HuH-7 (cell line): ENCODE measurements around the gene HOXA5.
A peak's percentile ranks its signal among the peaks of the same experiment; 100 is the strongest.

ENCODE experiments used
- DNase-seq: peaks from one replicate; pipeline ENCODE4 v3.0.0; 2011; ENCODE audit warnings: low spot score

Gene HOXA5

GRCh38 chr7:27106181-27106900 is 37.1 kb downstream of the HOXA5 start:
- no peak for DNase-seq

GRCh38 chr7:27105301-27106031 is 38.0 kb downstream of the HOXA5 start:
- no peak for DNase-seq

GRCh38 chr7:27104341-27105058 is 39.0 kb downstream of the HOXA5 start:
- no peak for DNase-seq

- DNase-seq = no peak
Measured at GRCh38 chr7:27103489-27104226, 39.8 kb downstream of the HOXA5 start.

GRCh38 chr7:27102581-27103442 is 40.7 kb downstream of the HOXA5 start, which contains the start of gene HOXA2:
TSS of gene HOXA2 (minus strand) at chr7:27102683. CDS start at chr7:27102500, 183 bp downstream.
- no peak for DNase-seq

- no peak for DNase-seq
Measured at GRCh38 chr7:27101957-27102580, 41.4 kb downstream of the HOXA5 start.

GRCh38 chr7:27101171-27101956 is 42.1 kb downstream of the HOXA5 start:
- DNase-seq = no peak

GRCh38 chr7:27100694-27101170 is 42.7 kb downstream of the HOXA5 start:
- no peak for DNase-seq

- no peak for DNase-seq
Measured at GRCh38 chr7:27099453-27100370, 43.8 kb downstream of the HOXA5 start.

- DNase-seq = peak; percentile 69
Measured at GRCh38 chr7:27098578-27099451, 44.7 kb downstream of the HOXA5 start.

- DNase-seq = peak; percentile 74
Measured at GRCh38 chr7:27097686-27098577, 45.5 kb downstream of the HOXA5 start.

GRCh38 chr7:27096768-27097514 is 46.5 kb downstream of the HOXA5 start:
- peak; percentile 62 for DNase-seq

GRCh38 chr7:27095897-27096767 is 47.3 kb downstream of the HOXA5 start, which contains the start of gene HOXA1:
TSS of gene HOXA1 (minus strand) at chr7:27096000. CDS start at chr7:27095912, 88 bp downstream.
- DNase-seq = peak; percentile 99

- DNase-seq = no peak
Measured at GRCh38 chr7:27095050-27095896, 48.2 kb downstream of the HOXA5 start.
